ENCODE measurements around the gene ADAMTS16. TPM values are rescaled to one million over a fixed set of nuclear protein-coding genes. Genes with fewer than 3 reads are reported as not detected.
A peak's percentile ranks its signal among the peaks of the same experiment; 100 is the strongest.

Gene ADAMTS16
- total RNA-seq, 1 experiment from 2014 or later, result 0.11 TPM

DNA sequence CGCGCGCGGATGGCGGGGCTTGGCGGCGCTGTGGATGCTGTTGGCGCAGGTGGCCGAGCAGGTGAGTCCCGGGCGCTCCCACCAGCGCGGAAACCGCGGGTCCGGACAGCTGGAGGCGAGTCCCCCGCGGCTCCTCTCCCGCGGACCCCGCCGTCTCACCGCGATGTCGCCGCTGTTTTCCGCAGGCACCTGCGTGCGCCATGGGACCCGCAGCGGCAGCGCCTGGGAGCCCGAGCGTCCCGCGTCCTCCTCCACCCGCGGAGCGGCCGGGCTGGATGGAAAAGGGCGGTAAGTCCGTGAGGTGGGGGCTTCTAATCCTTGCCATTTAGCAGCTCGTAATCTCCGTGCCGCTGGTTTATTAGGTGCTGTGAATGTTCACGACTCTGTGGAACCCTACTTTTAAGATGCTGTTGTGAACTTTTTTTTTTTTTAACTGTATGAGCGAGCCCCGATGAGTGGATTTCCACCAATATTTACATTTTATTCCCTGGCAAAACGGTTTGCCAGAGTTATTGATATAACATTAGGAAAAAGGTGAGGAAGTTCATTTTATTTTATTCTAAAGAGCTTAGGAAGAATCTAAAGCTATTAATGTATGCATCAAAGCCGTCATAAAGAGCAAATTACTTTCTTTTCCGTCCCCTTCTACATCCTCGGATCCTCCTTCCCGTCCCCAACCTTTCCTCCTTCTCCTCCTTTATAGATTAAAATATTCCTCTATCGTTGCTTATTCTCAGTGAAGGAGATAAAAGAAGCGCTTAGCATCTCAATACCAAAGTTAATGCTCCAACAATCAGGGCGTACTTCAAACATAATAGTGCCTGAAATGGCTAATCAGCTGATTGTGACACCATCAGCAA, 579 bp downstream of the ADAMTS16 start:
- no TSS peak for BruUV-seq (replicated peaks)
- CTCF ChIA-PET, result no interaction called here
- intact Hi-C loops (cut with micrococcal nuclease; ENCODE audit: unreplicated experiment), result loop anchor here (1.0 kb wide), 2 partner anchors 261 to 279 kb away; no protein-coding TSS in a partner anchor
- H3K36me3 Mint-ChIP-seq (ENCODE audit: insufficient read depth, unreplicated experiment), result no peaks in the 10 kb centered on the region
- H3K9me3 Mint-ChIP-seq (ENCODE audit: unreplicated experiment), result no peaks in the 10 kb centered on the region
- no peak overlapping the region for H3K27ac Mint-ChIP-seq (ENCODE audit: unreplicated experiment)
- no peak for DNase-seq
- H3K4me3 ChIP-seq (ENCODE audit: low read depth, low read length), result no peak overlapping the region
- no peaks in the 10 kb centered on the region for H3K36me3 ChIP-seq (ENCODE audit: control insufficient read depth, insufficient read depth, low read length)
- H3K4me3 Mint-ChIP-seq (ENCODE audit: unreplicated experiment), result no peak overlapping the region
- POLR2A ChIA-PET, result no interaction called here
- no peaks in the 10 kb centered on the region for H3K27me3 ChIP-seq (replicated peaks; ENCODE audit: control insufficient read depth, insufficient read depth, low read length)
- peaks cover 7% of the 10 kb centered on the region for H3K4me1 Mint-ChIP-seq (ENCODE audit: low read depth, unreplicated experiment)
- peaks cover 13% of the 10 kb centered on the region for H3K4me1 ChIP-seq
- no peaks in the 10 kb centered on the region for H3K27me3 Mint-ChIP-seq (ENCODE audit: insufficient read depth, unreplicated experiment)
- H3K9me3 ChIP-seq, result no peaks in the 10 kb centered on the region
- TF ChIP-seq, protein P1, sequence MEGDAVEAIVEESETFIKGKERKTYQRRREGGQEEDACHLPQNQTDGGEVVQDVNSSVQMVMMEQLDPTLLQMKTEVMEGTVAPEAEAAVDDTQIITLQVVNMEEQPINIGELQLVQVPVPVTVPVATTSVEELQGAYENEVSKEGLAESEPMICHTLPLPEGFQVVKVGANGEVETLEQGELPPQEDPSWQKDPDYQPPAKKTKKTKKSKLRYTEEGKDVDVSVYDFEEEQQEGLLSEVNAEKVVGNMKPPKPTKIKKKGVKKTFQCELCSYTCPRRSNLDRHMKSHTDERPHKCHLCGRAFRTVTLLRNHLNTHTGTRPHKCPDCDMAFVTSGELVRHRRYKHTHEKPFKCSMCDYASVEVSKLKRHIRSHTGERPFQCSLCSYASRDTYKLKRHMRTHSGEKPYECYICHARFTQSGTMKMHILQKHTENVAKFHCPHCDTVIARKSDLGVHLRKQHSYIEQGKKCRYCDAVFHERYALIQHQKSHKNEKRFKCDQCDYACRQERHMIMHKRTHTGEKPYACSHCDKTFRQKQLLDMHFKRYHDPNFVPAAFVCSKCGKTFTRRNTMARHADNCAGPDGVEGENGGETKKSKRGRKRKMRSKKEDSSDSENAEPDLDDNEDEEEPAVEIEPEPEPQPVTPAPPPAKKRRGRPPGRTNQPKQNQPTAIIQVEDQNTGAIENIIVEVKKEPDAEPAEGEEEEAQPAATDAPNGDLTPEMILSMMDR (IDR thresholded peaks at IDR 0.05; ENCODE audit: insufficient read depth in 1 of 2, low read depth in 1 of 2, low read length in 1 of 2, severe bottlenecking in 1 of 2, unreplicated experiment in 1 of 2), result no peak

DNA sequence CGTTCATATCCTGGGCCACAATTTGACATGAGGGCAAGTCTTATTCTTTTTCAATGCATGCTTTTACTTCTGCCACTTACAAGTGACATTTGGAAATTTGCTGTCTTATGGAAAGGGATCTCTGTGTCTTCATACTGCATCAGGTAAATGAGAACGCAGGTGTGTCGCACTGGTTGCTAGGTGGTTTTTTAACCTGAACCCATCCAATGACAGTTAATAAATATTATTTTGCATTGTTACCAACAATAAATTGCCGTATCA, 1.1 kb downstream of the ADAMTS16 start:
- Histone ChIP-seq H3K4me1 (peaks cover 9% of the 10 kb centered on the region; the same call in 1 of the 2 replicates), H3K36me3 (ENCODE audit: control insufficient read depth, insufficient read depth, low read length) (no peaks in the 10 kb centered on the region), H3K9me3 (no peaks in the 10 kb centered on the region), H3K4me3 (ENCODE audit: low read depth, low read length) (no peak overlapping the region), H3K27me3 (replicated peaks; ENCODE audit: control insufficient read depth, insufficient read depth, low read length) (no peaks in the 10 kb centered on the region)
- Mint-ChIP-seq H3K27me3 (ENCODE audit: insufficient read depth, unreplicated experiment) (no peaks in the 10 kb centered on the region), H3K27ac (ENCODE audit: unreplicated experiment) (no peak overlapping the region), H3K9me3 (ENCODE audit: unreplicated experiment) (no peaks in the 10 kb centered on the region), H3K36me3 (ENCODE audit: insufficient read depth, unreplicated experiment) (no peaks in the 10 kb centered on the region), H3K4me3 (ENCODE audit: unreplicated experiment) (no peak overlapping the region), H3K4me1 (ENCODE audit: low read depth, unreplicated experiment) (peaks cover 7% of the 10 kb centered on the region)
- POLR2A ChIA-PET, result no interaction called here
- intact Hi-C loops (cut with micrococcal nuclease; ENCODE audit: unreplicated experiment), result loop anchor here (1.0 kb wide), 2 partner anchors 262 to 278 kb away; no protein-coding TSS in a partner anchor
- CTCF ChIA-PET, result no interaction called here
- BruUV-seq (replicated peaks), result no TSS peak
- TF ChIP-seq, protein P1 (IDR thresholded peaks at IDR 0.05; ENCODE audit: insufficient read depth in 1 of 2, low read depth in 1 of 2, low read length in 1 of 2, severe bottlenecking in 1 of 2, unreplicated experiment in 1 of 2), result no peak
- no peak for DNase-seq

DNA sequence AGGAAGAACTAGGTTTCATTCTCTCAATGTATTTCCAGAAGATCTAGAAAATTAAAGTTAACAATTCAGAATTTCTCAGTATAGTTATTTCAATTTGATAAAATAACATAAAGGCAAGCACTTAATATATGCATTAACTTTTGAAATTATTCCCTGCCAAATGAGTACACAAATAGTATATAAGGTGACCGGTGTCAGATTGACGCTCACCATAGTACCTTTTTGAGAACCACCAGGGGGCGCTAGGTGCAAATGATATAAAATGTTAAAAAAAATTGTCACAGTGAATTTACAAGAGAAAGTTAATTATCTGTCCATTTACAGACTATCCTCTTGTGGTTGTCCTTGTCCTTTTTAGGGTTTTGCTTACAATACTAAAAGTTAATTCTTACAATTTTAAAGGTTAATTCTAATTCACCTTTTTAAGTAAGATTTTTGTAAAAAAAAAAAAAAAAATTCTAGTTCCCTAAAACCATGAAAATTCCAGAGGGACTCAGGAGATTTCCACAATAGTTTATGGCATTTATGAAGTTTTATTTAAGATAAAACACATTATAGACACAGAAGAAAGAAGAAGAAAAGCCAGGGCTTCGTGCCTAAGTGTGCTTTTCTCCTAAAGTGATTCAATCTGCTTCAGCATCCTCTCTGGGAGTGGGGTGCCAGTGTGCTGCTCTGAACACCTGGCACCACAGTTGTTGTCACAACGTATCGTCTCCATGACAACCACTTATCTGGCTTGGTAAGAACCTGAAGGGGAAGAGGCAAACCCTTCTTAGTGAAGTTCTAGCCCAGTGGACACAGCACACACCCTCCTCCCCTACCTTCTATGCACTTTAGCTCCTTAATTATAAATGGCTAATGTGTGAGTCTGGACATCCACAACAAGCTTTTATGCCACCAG, 1.7 kb downstream of the ADAMTS16 start:
- no peaks in the 10 kb centered on the region for H3K27me3 Mint-ChIP-seq (ENCODE audit: insufficient read depth, unreplicated experiment)
- H3K4me1 ChIP-seq, result peaks cover 3% of the 10 kb centered on the region; the same call in 1 of the 2 replicates
- no peaks in the 10 kb centered on the region for H3K36me3 ChIP-seq (ENCODE audit: control insufficient read depth, insufficient read depth, low read length)
- no peaks in the 10 kb centered on the region for H3K9me3 Mint-ChIP-seq (ENCODE audit: unreplicated experiment)
- ChIA-PET POLR2A (no interaction called here), CTCF (no interaction called here)
- H3K4me3 ChIP-seq (ENCODE audit: low read depth, low read length), result no peak overlapping the region
- no peak overlapping the region for H3K4me3 Mint-ChIP-seq (ENCODE audit: unreplicated experiment)
- no peaks in the 10 kb centered on the region for H3K9me3 ChIP-seq
- peaks cover 2% of the 10 kb centered on the region for H3K4me1 Mint-ChIP-seq (ENCODE audit: low read depth, unreplicated experiment)
- no peak overlapping the region for H3K27ac Mint-ChIP-seq (ENCODE audit: unreplicated experiment)
- DNase-seq, result peak in 1 of 2 experiments; percentile 62
- no peaks in the 10 kb centered on the region for H3K27me3 ChIP-seq (replicated peaks; ENCODE audit: control insufficient read depth, insufficient read depth, low read length)
- no peaks in the 10 kb centered on the region for H3K36me3 Mint-ChIP-seq (ENCODE audit: insufficient read depth, unreplicated experiment)
- TF ChIP-seq, protein P1 (IDR thresholded peaks at IDR 0.05; ENCODE audit: insufficient read depth in 1 of 2, low read depth in 1 of 2, low read length in 1 of 2, severe bottlenecking in 1 of 2, unreplicated experiment in 1 of 2), result peak; percentile 66 to 69
- intact Hi-C loops (cut with micrococcal nuclease; ENCODE audit: unreplicated experiment), result loop anchor here (1.0 kb wide), 2 partner anchors 263 to 277 kb away; no protein-coding TSS in a partner anchor
- BruUV-seq (replicated peaks), result no TSS peak

All from Caco-2 (cell line).